Measurements from ENCODE around the gene IGFBP1. TPM values are rescaled to one million over a fixed set of nuclear protein-coding genes. Genes with fewer than 3 reads are reported as not detected.
"Not testable (repeated sequence)": the region's sequence is repeated elsewhere in the genome, so short reads cannot be mapped to it uniquely, and the experiment has no call there.

Gene IGFBP1
- total RNA-seq, 1 donor from 2014 or later = not detected

GRCh38 chr7:45938626-45939302, 50.5 kb downstream of the IGFBP1 start:
- DNase-seq = no peak

- no peak for DNase-seq
Measured at GRCh38 chr7:45939574-45939973, 51.3 kb downstream of the IGFBP1 start.

- not testable (repeated sequence) for DNase-seq
Measured at GRCh38 chr7:45940237-45940781, 52.0 kb downstream of the IGFBP1 start.

GRCh38 chr7:45940939-45941338, 52.7 kb downstream of the IGFBP1 start:
- DNase-seq = no peak

Small RNA genes within 50 kb of the gene (small RNA-seq; reads per million reads assigned to genes)
- gene RNU6-326P (ENCODE audit: low replicate concordance) = not detected

Other genes starting within 250 kb of the IGFBP1 start
- not detected for gene CCDC201, start 15.4 kb upstream of the IGFBP1 start, total RNA-seq
- 383 TPM for gene IGFBP3, start 32.8 kb downstream of the IGFBP1 start, total RNA-seq